HT-29 (cell line): Measurements from ENCODE around the gene KLHL18. TPM values are rescaled to one million over a fixed set of nuclear protein-coding genes. Genes with fewer than 3 reads are reported as not detected.
"Not testable (repeated sequence)": the region's sequence is repeated elsewhere in the genome, so short reads cannot be mapped to it uniquely, and the experiment has no call there.

Experiments used
- DNase-seq: peaks from one replicate; pipeline ENCODE4 v3.0.0-alpha.2; 2015; ENCODE audit warnings: low spot score
- total RNA-seq: library from RNA; depleted of rRNA; stranded (reverse); fragments of >200 nt; shearing (Covaris generic); gene quantifications from 2 replicates; pipeline ENCODE4 v1.2.3, GENCODE V29; 2014

The KLHL18 gene
- total RNA-seq, 1 experiment from 2014 or later = 11.5 TPM

DNA sequence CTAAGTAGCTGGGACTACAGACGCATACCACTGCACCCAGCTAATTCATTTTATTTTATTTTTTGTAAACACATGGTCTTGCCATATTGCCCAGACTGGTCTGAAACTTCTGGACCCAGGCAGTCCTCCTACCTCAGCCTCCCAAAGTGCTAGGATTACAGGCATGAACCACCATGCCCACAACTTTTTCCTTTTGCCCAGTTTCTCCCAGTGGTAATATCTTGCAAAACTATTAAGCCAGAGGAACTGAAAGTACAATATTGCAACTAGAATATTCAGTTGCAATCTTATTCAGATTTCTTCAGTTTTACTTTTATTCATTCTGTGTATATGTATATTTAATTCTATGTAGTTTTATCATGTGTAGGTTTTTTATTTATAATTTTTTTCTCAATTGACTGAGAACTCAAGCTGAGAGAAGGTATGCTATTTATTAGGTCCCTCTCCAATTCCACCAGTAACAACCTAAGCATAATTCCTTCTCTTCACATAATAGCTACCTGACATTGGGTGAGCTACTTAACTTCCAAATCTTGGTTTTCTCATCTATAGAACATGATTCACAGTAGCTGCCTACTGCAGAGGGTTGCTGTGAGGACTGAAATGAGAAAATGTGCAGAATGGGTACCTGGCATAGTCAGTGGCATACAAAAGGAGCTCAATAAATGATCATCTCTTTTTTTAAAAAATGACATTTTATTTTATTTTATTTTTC, 30.8 kb downstream of the KLHL18 start:
- no peak for DNase-seq

DNA sequence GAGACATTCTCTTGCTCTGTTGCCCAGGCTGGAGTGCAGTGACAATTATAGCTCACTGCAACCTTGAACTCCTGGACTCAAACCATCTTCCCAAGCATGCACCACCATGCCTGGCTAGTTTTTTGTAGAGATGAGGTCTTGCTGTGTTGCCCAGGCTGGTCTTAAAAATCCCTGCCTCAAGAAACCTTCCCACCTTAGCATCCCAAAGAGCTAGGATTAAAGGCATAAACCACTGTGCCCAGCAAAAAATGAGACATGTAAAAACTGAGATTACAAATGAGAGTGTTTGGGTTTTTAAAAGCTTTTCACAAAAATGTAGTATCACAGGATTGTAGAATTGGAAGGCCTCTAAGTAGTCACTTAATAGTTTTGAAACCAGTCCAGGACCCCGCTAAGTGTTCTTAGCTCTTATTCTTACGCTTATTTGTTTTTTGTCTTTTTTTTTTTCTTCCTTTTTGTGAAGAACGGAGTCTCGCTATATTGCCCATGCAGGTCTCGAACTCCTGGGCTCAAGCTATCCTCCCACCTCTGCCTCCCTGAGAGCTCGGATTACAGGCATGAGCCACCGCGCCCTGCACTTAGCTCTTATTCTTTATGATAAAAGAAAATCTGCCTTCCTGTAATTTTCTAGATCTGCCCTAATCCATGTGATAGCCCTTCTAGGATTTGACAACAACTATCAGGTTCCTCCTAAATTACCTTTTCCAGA, 31.5 kb downstream of the KLHL18 start:
- no peak for DNase-seq

DNA sequence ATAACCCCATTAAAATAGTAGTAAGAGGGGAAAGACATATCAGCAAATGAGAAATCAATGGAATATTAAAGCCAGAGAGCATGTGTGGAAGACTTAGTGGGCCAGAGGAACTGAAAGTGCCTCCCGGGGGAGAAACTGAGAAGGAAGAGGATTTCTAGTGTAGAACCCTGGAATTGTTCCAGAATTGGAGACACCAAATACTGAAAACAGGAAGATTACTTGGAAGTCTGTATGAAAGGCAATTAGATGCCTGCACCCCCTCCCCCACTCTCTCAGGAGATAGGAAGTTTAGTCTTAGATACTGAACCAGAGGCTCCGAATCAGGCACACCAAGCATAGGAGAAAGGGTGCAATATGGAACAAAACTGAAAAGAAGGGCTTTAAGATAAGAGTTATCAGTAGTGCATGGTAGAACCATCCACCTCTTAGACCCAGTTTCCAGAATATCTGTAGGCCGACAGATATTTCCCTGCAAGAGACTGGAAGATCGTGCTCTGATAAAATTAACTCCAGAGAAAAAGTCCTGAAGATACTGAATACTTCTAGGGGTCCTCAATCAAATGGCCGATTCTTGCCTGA, 32.4 kb downstream of the KLHL18 start:
- no peak for DNase-seq

DNA sequence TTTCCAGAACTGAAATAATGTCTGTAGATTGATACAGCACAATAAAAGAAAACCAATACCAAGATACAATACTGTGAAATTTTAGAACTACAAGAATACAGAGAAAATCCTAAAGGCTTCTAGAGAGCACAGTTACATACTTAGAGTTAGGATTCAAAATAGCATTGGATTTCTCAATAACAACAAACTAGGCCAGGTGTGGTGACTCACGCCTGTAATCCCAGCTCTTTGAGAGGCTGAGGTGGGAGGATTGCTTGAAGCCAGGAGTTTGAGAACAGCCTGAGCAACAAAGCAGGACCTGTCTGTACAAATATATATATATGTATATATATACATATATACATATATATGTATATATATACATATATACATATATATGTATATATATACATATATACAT, 33.4 kb downstream of the KLHL18 start:
- not testable (repeated sequence) for DNase-seq

DNA sequence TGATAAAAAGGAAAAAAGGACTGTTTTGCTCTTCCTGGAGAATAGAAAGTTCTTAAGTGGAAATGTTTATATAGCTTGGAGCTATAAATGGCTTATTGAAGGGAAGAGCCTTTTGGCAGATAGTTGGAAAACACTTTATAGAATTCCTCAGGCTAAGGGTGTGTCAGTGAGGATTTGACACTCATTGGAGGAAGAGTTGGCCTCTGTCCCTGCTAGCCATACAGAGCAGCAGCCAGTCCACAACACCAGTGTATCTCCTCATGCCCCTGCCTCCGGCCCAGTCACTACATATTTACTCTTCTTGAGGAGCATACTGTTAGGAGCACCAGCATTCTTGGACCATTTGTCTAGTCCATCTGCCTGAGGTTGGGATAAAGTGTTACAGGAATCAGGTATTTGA, 36.2 kb downstream of the KLHL18 start:
- no peak for DNase-seq

DNA sequence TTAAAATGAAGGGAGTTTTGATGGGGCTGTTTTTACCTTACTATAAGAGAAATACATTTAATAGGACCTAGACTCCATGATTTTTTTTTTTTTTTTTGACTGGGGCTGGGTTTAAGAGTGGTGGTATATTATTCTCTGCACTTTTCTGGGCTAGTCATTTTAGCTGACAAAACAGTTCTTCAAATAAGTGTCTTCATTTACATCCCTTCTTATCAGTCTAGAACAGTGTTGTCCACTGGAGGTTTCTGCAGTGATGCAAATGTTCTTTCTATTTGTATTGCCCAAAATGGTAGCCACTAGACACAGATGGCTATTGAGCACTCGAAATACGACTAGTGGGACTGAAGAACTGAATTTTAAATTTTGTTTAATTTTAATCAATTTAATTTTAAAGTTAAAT, 37.2 kb downstream of the KLHL18 start:
- no peak for DNase-seq

DNA sequence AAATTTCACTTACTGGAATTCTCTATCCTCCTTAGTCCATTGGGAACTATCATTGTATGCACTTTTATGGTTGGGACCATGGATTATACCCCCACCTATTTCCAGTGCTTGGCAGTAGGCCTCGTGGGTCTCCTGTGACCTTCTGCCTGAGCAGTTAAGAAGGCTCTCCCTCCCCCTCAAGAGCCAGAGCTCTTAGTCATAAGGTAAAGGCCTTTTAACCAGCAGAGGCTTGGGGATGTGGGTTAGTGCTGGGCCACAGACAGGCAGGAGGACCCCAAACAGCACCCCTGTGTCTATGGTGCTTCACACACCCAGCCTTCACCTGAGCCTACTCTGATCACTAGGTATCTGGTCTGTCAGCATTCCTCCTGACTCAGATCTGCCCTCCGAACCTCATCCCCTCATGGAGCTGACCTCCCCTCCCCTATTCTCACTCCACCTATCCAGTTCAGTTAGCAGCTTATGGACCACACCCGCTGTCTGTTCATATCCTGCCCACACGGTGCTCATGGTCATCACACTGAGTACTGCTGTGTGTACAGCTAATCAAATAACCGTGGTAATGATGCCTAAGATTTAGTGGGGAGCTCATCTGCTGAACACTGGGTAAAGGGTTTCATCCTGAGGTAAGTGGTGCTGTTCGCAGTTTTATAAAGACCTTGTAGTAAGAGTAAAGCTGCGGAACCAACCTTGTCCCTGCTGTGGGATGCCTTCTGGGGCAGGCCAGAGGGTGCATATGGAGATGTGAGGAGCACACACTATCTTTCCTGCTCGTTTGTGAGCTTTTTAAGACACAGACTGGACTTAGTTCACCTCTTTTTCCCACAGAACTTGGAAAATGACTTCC, 40.9 kb downstream of the KLHL18 start:
- DNase-seq = no peak

DNA sequence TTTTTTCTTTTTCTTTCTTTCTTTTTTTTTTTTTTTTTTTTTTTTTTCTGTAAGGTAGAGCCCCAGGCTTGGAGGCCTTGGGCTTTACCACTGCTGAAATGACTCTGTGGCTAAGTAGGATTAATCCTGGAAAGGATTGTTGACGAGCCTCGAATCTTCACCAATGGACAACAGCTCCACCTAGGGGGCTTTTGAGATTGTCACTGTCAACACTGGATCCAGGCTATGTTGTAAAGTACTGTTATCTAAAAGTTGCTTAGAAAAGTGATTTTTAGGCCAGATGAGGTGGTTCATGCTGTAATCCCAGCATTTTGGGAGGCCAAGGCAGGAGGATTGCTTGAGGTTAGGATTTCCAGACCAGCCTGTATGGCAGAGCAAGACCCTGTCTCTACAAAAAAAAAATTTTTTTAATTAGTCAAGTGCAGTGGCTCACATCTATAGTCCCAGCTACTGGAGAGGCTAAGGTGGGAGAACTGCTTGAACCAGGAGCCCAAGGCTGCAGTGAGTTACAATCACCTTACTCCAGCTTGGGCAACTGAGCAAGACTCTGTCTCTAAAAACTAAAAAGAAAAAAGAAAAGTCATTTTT, 41.6 kb downstream of the KLHL18 start:
- DNase-seq = peak; percentile 78

DNA sequence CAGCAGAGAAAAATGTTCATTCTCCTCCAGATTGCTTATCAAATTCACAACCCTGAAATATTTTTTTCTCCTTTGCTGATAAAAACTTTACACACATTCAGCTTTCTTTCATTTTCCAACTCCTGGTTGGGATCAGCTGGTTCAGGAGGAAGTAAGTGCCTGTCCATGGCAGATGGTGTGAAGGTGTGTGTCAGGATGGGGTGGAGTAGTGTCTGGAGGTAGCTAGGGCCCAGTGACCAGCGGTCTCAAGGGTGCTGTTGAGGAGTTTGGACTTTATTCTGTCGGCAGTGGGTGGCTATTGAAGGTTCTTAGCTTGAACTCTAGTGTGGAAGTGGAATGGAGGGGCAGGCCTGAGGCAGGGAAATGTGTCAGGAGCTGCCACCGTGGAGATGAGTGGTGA, 51.2 kb downstream of the KLHL18 start:
- DNase-seq = no peak

DNA sequence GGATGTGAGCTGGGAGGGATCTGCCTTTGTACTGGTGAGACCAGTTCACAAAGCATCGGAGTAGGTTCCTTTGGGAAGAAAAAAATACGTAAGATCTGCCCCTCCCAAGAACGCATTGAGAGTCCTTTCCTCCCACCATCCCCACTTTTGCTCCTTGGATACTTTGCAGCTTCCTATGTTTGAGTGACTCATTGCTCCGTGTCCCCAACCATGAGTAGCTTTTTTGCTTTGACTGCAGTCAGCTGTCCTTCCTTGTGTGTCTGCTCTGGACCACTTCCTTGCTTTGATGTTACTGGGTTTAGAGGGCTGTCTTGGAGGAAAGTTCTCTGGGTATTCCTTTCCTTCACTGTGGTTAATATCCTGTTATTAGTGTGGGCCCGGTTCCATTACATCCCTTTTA, 54.9 kb downstream of the KLHL18 start:
- DNase-seq = no peak

DNA sequence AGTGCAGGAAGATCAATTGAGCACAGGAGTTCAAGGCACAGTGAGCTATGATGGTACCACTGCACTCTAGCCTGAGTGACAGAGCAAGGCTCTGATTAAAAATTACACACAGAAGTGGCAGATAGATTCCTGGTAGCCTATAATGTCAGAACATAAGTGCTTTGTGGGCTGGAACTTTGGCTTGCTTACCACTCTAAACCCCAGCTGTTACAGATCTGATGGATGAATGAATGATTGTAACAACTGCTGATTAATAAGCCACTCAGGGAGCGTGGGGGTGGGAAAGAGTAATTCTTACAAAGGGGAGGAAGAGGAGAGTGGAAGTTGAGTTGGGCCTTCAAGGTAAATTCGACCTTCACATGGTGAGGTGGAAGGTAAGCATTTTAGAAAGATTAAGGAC, 57.2 kb downstream of the KLHL18 start:
- DNase-seq = no peak

DNA sequence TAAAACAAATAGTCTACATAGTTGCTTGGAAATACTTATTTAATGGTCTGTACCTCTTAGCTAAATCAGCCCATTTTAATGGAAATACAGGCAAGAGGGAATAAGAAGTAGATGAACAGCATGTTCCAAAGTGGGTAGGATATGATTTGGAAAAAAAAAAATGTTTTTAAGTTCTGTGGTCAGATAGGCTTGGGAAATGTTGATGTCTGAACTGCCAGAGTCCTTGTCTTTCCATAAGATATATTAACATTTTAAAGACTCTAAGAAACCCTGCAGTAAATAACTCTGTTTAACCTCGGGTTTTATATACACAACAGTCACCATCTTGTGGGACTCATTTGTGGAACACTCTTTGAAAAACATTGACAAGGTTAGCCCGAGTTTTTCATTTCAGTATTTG, 58.1 kb downstream of the KLHL18 start:
- DNase-seq = no peak

DNA sequence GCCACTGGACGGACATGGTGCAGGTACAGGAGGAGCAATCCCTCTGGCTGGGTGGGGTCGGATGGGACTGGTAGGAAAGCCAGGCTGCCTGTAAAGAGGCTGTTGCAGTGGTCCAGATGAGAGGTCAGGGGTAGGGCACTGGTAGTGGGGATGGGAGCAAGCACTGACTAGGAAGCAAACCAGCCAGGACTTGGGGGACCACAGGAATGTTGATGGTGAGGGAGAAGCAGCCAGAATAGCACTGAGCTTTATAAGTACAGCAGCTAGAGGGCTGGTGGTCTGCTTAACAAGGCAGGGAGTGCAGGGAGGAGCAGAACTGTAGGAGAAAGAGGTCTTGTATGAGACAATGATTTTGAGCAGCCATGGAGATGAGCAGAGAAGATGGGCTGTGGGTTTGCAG, 59.4 kb downstream of the KLHL18 start:
- DNase-seq = no peak

DNA sequence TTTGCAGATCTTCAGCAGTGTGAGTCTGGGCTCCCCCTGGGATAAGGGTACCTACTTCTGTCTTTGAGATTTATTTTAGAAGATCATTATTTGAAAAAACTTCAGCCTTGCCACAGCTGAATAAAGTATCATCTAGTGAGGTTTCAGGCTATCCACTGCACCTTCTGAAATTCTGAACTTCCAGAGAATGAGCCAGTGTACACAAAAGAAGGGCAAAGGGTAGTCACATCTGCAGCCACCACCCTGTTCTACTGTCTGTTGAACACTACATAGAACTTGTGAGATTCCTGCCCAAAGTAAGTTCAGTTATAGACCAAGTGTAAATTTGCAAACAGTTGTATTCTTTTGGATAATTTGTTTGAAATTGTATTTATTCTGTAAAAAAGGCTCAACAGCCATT, 60.1 kb downstream of the KLHL18 start:
- DNase-seq = no peak

DNA sequence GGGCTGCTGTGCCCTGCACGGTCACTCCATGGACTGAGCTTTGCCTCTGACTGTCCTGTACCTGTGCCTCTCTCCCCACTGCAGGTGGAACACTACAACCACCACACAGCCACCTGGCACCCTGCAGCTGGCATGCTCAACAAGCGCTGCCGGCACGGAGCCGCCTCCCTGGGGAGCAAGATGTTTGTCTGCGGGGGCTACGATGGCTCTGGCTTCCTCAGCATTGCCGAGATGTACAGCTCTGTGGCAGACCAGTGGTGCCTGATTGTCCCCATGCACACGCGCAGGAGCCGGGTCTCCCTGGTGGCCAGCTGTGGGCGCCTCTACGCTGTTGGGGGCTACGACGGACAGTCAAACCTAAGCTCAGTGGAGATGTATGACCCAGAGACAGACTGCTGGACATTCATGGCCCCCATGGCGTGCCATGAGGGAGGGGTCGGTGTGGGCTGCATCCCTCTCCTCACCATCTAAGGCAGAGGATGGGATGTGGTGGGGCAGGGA, 60.8 kb downstream of the KLHL18 start:
- DNase-seq = no peak

DNA sequence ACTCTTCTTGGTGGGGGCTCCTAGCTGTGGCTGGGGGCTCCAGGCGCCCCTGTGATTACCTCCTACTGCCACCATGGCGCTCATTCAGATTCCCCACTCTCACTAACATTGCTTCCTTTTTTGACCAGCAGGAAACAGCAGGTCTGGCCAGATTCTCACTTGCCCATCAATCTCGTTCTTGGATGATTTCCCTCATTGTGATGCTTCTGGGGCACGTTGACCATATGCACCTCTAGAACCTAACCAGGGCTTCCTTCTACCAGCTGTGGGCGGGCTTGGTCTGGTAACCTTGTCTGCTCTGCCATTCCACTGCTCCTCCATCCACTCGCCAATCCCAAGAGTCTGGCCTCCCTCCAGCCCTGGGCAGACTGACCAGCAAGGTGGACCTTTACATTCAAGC, 62.2 kb downstream of the KLHL18 start:
- DNase-seq = no peak

DNA sequence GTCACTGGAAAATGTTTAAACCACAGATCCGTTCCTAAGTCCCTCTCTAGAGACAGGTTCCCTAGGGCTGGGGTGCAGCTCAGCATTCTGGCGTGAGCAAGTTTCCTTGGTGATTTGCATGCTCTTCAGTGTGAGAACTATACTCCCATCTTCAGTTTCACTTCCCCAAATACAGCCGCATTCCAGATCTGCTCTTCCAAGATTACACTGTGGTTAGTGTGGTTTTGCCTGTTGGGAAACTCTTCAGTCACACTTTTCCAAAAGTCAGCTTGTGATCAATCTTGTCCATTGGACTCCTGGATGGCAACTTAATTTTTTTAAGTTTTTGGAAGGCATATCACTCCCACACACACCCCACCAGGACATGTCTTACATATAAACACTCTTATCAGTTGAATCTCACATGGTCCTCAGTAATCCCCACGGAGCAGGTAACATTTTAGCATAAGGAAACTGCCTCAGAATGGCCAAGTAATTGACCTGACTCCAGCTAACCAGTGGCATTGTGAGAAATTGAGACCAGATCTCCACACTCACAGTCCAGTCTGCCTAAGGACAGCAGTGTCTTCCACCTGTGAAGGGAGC, 64.6 kb downstream of the KLHL18 start:
- DNase-seq = no peak

DNA sequence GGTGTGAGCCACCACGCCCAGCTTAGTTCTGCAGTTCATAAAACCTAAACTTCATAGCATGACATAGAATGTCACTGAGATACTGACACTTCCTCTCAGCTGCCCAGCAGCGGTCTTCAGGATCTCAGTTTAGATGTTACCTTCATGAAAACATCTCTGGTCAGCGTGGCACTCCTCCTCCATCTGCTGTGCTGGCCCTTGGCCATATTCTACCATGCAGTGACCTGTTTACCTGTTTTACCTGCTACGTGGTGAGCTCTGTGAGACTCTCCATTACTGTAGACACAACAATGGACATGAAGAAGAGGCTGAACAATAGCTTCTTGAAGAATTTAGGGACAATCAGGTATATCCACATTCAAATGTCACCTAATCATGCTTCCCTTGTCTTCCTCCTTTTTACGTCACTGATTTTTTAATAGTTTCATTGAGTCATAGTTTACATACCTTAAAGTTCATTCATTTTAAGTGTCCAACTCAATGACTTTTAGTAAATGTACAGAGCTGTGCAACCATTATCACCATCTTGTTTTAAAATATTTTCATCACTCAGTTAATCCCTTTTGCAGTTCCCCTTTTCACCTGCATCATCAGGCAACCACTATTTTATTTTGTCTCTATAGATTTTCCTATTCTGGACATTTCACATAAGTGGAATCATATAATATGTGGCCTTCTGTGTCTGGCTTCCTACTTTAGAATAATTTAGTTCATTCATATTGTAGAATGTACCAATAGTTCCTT, 65.8 kb downstream of the KLHL18 start:
- no peak for DNase-seq

DNA sequence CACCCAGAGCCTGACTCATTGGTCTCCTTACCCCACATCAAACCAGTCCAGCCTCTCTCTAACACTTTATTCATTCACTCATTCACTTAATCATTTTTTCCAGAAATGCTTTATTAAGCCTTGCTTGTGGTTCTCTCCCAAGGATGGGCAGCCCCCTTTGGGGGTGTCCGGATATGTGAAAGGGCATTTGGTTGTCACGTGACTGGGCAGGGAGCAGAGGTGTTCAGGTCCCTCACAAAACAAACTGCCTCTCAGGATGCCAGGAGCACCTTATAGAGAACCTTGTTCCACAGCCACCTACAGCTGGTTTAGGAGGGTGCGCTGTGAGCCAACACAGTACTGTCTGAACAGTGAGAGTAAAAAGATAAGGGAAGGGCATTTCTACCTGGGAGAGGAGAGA, 72.3 kb downstream of the KLHL18 start:
- no peak for DNase-seq

DNA sequence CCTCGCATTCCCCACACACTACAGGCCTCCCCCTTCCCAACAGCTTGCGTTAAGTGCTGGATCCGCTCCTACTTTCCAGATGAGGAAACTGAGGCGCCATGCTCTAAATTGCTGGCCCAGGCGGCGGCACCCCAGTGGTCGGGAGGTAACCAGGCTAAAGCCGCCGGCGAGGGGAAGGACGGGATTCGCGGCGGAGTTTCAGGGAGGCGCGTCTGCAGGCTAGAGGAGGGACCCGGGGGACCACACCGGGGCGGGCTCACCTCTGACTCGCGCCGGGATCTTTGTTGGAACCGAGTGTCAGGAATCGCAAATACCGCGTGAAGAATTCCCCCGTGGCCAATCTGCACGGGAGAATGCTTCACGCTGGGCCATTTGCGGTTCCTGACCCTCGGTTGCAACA, 73.5 kb downstream of the KLHL18 start:
- DNase-seq = no peak

DNA sequence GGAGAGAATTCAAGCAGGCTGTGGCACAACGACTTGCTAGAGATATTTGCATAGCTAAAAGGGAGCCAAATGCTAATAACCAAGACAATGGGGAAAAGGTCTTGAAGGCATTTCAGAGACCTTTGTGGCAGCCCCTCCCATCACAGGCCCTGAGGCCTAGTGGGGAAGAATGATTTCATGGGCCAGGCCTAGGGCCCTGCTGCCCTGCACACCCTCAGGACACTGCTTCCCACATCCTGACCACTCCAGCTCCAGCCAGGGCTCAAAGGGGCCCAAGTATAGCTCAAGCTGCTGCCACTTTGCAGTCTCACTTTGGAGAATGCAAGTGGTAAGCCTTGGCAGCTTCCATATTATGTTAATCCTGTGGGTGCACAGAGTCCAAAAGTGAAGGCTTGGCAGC, 76.6 kb downstream of the KLHL18 start:
- no peak for DNase-seq
